ENCODE measurements around the gene GNB4.

DNA sequence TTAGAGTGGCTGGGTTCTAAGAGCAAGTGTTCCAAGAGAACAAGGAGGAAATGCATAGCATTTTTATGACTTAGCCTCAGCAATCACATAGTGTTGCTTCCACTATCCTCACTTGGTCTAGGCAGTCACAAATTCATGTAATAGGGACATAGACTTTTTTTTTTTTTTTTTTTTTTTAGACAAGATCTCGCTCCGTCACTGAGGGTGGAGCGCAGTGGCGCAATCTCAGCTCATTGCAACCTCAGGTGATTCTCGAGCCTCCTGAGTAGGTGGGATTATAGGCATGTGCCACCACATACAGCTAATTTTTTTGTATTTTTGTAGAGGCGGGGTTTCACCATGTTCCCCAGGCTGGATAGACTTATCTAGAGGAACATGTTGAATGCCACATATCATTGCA, 4.7 kb upstream of the GNB4 start:
- TF ChIP-seq SNRNP70 (optimal IDR thresholded peaks at IDR 0.05; ENCODE audit: low read depth, low read length) = no peak
- TF ChIP-seq POLR2A (conservative IDR thresholded peaks at IDR 0.05) = no peak
- no peak for TF ChIP-seq HDAC2 (IDR thresholded peaks at IDR 0.05)
- no peak for TF ChIP-seq TEAD1 (CRISPR knock-in tag; IDR thresholded peaks at IDR 0.05)
- no peak for TF ChIP-seq TAF1 (IDR thresholded peaks at IDR 0.05; ENCODE audit: control insufficient read depth, extremely low read depth, insufficient read depth, low read length, severe bottlenecking)
- TF ChIP-seq ARID2 (IDR thresholded peaks at IDR 0.05) = no peak
- no peak for TF ChIP-seq MED1 (CRISPR knock-in tag; IDR thresholded peaks at IDR 0.05; ENCODE audit: borderline replicate concordance)
- TF ChIP-seq, protein P1, sequence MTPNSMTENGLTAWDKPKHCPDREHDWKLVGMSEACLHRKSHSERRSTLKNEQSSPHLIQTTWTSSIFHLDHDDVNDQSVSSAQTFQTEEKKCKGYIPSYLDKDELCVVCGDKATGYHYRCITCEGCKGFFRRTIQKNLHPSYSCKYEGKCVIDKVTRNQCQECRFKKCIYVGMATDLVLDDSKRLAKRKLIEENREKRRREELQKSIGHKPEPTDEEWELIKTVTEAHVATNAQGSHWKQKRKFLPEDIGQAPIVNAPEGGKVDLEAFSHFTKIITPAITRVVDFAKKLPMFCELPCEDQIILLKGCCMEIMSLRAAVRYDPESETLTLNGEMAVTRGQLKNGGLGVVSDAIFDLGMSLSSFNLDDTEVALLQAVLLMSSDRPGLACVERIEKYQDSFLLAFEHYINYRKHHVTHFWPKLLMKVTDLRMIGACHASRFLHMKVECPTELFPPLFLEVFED (CRISPR knock-in tag; conservative IDR thresholded peaks at IDR 0.05) = no peak
- no peak for TF ChIP-seq MAZ (CRISPR knock-in tag; conservative IDR thresholded peaks at IDR 0.05 in 1 of 2, IDR thresholded peaks at IDR 0.05 in 1 of 2)
- TF ChIP-seq, protein P2, sequence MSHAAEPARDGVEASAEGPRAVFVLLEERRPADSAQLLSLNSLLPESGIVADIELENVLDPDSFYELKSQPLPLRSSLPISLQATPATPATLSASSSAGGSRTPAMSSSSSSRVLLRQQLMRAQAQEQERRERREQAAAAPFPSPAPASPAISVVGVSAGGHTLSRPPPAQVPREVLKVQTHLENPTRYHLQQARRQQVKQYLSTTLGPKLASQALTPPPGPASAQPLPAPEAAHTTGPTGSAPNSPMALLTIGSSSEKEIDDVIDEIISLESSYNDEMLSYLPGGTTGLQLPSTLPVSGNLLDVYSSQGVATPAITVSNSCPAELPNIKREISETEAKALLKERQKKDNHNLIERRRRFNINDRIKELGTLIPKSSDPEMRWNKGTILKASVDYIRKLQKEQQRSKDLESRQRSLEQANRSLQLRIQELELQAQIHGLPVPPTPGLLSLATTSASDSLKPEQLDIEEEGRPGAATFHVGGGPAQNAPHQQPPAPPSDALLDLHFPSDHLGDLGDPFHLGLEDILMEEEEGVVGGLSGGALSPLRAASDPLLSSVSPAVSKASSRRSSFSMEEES (CRISPR knock-in tag; IDR thresholded peaks at IDR 0.05) = no peak

All from K562 (cell line).